MM.1S (cell line): Measurements from ENCODE around the gene F7.

Source experiments
- DNase-seq: peaks from one replicate; pipeline ENCODE4 v3.0.0-alpha.2; 2015
- H2AFZ ChIP-seq: fragments of 300-600 bp; sonication (generic); 2 replicates; pipeline ENCODE4 v1.6.0; 2016; ENCODE audit warnings: antibody characterized with exemption, low read length
- H3F3A ChIP-seq: fragments of 300-600 bp; sonication (generic); 2 replicates; pipeline ENCODE4 v1.6.1; 2016; ENCODE audit warnings: mild to moderate bottlenecking, antibody characterized with exemption, low read length, moderate library complexity, mixed read lengths; ENCODE audit not compliant: insufficient read depth
- H3K27ac ChIP-seq: fragments of 300-600 bp; sonication (generic); 2 replicates; pipeline ENCODE4 v1.5.1; 2016; ENCODE audit warnings: mild to moderate bottlenecking, low read length
- H3K27me3 ChIP-seq: fragments of 300-600 bp; sonication (generic); replicated peaks from 2 replicates; pipeline ENCODE4 v1.6.0; 2016; ENCODE audit warnings: low read length; ENCODE audit not compliant: insufficient read depth
- H3K36me3 ChIP-seq: fragments of 300-600 bp; sonication (generic); replicated peaks from 2 replicates; pipeline ENCODE4 v1.6.1; 2016; ENCODE audit warnings: mild to moderate bottlenecking, low read length, mixed read lengths; ENCODE audit not compliant: insufficient read depth
- H3K4me1 ChIP-seq: fragments of 300-600 bp; sonication (generic); 2 replicates; pipeline ENCODE4 v1.6.1; 2016; ENCODE audit warnings: low read length, mixed read lengths
- H3K4me2 ChIP-seq: fragments of 300-600 bp; sonication (generic); 2 replicates; pipeline ENCODE4 v1.6.0; 2016; ENCODE audit warnings: low read depth, low read length
- H3K4me3 ChIP-seq: fragments of 300-600 bp; sonication (generic); 2 replicates; pipeline ENCODE4 v1.5.1; 2016; ENCODE audit warnings: low read length, mixed read lengths
- H3K79me2 ChIP-seq: fragments of 300-600 bp; sonication (generic); 2 replicates; pipeline ENCODE4 v1.6.1; 2016; ENCODE audit warnings: mixed run types, low read length, mixed read lengths
- H3K9ac ChIP-seq: fragments of 300-600 bp; sonication (generic); 2 replicates; pipeline ENCODE4 v1.6.1; 2016; ENCODE audit warnings: low read length, mixed read lengths
- H3K9me2 ChIP-seq: fragments of 300-600 bp; sonication (generic); replicated peaks from 2 replicates; pipeline ENCODE4 v1.6.1; 2016; ENCODE audit warnings: mild to moderate bottlenecking, low read length, mixed read lengths; ENCODE audit not compliant: insufficient read depth
- H3K9me3 ChIP-seq: fragments of 300-600 bp; sonication (generic); replicated peaks from 2 replicates; pipeline ENCODE4 v1.6.1; 2016; ENCODE audit warnings: mild to moderate bottlenecking, low read length, mixed read lengths; ENCODE audit not compliant: insufficient read depth
- H4K20me1 ChIP-seq: fragments of 300-600 bp; sonication (generic); 2 replicates; pipeline ENCODE4 v1.6.1; 2016; ENCODE audit warnings: mild to moderate bottlenecking, low read length, moderate library complexity, mixed read lengths; ENCODE audit not compliant: insufficient read depth
- CTCF ChIP-seq: fragments of 300-600 bp; sonication (generic); IDR thresholded peaks from 2 replicates; pipeline ENCODE4 v1.5.1; 2016; ENCODE audit warnings: antibody characterized with exemption, low read length, mixed read lengths
- EZH2 ChIP-seq: fragments of 300-600 bp; sonication (generic); optimal IDR thresholded peaks from 2 replicates; pipeline ENCODE3; 2017; ENCODE audit warnings: low read depth, mild to moderate bottlenecking, antibody characterized with exemption, low read length, mixed read lengths
- EZH2phosphoT487 ChIP-seq: fragments of 300-600 bp; sonication (generic); IDR thresholded peaks from 2 replicates; pipeline ENCODE4 v1.6.1; 2018; ENCODE audit warnings: antibody characterized with exemption, low read length

The F7 gene

GRCh38 chr13:113076681-113077401, 28.8 kb upstream of the F7 start:
- H3K9me2 ChIP-seq = no peaks in the 10 kb centered on the region
- no peak overlapping the region for H3K9ac ChIP-seq
- TF ChIP-seq EZH2 = no peak
- H3K36me3 ChIP-seq = no peaks in the 10 kb centered on the region
- no peak for DNase-seq
- no peaks in the 10 kb centered on the region for H3K9me3 ChIP-seq
- no peaks in the 10 kb centered on the region for H4K20me1 ChIP-seq
- H3F3A ChIP-seq = no peaks in the 10 kb centered on the region
- H3K27me3 ChIP-seq = peaks cover 90% of the 10 kb centered on the region
- no peak overlapping the region for H3K4me2 ChIP-seq
- H2AFZ ChIP-seq = no peak overlapping the region
- H3K4me1 ChIP-seq = no peaks in the 10 kb centered on the region
- no peak overlapping the region for H3K27ac ChIP-seq
- H3K4me3 ChIP-seq = no peak overlapping the region
- H3K79me2 ChIP-seq = no peaks in the 10 kb centered on the region

DNA sequence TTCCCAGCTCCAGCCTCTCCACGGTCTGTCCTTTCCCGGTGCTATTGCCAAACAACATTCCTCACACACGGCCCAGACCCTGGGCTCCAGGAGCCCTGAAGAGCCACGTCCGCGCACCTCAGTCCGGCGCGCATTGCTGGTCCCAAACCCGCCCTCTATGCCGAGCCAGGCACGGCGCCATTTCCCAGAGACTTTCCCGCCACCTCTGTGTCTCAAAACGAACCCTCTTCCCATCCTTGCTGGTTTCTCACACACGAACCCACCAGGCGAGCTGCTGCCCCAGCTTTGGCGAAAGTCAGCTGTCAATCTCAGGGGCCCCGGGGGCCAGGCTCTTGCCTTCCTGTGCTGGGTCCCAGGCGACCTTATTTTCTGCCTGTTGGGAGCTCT, 28.0 kb upstream of the F7 start:
- H3K27me3 ChIP-seq = peaks cover 90% of the 10 kb centered on the region
- no peak for DNase-seq
- H4K20me1 ChIP-seq = no peaks in the 10 kb centered on the region
- H3K4me2 ChIP-seq = no peak overlapping the region
- H3K4me3 ChIP-seq = no peak overlapping the region
- no peaks in the 10 kb centered on the region for H3K9me3 ChIP-seq
- no peaks in the 10 kb centered on the region for H3F3A ChIP-seq
- no peak overlapping the region for H3K9ac ChIP-seq
- H3K36me3 ChIP-seq = no peaks in the 10 kb centered on the region
- H3K4me1 ChIP-seq = no peaks in the 10 kb centered on the region
- no peak overlapping the region for H2AFZ ChIP-seq
- no peak for TF ChIP-seq EZH2
- no peak for TF ChIP-seq CTCF
- no peak for TF ChIP-seq EZH2phosphoT487
- H3K27ac ChIP-seq = no peak overlapping the region
- H3K9me2 ChIP-seq = no peaks in the 10 kb centered on the region
- H3K79me2 ChIP-seq = no peaks in the 10 kb centered on the region

- no peaks in the 10 kb centered on the region for H3K4me1 ChIP-seq
- TF ChIP-seq CTCF = no peak
- TF ChIP-seq EZH2phosphoT487 = no peak
- TF ChIP-seq EZH2 = no peak
- H3K79me2 ChIP-seq = no peaks in the 10 kb centered on the region
- no peaks in the 10 kb centered on the region for H3K36me3 ChIP-seq
- H3K4me3 ChIP-seq = no peak overlapping the region
- no peak for DNase-seq
- H3K4me2 ChIP-seq = no peak overlapping the region
- no peaks in the 10 kb centered on the region for H4K20me1 ChIP-seq
- no peak overlapping the region for H2AFZ ChIP-seq
- no peaks in the 10 kb centered on the region for H3F3A ChIP-seq
- H3K9me3 ChIP-seq = no peaks in the 10 kb centered on the region
- H3K27ac ChIP-seq = no peak overlapping the region
- H3K9ac ChIP-seq = no peak overlapping the region
- peaks cover 90% of the 10 kb centered on the region for H3K27me3 ChIP-seq
- no peaks in the 10 kb centered on the region for H3K9me2 ChIP-seq
Observed at GRCh38 chr13:113077953-113078901, 27.4 kb upstream of the F7 start.
